Breast epithelium (tissue), 3 donors: ENCODE results near the gene NCR3LG1.

ENCODE experiments used
- CTCF ChIP-seq, 3 donors: fragments of 450-650 bp; IDR thresholded peaks; one replicate each; pipeline ENCODE4 v1.5.1; 2016 to 2017; ENCODE audit warnings: antibody characterized with exemption in 3 of 3, mild to moderate bottlenecking in 3 of 3, moderate library complexity in 3 of 3
- POLR2A ChIP-seq: fragments of 450-650 bp; IDR thresholded peaks from one replicate; pipeline ENCODE4 v1.6.1; 2016; ENCODE audit warnings: antibody characterized with exemption, mild to moderate bottlenecking, moderate library complexity

DNA sequence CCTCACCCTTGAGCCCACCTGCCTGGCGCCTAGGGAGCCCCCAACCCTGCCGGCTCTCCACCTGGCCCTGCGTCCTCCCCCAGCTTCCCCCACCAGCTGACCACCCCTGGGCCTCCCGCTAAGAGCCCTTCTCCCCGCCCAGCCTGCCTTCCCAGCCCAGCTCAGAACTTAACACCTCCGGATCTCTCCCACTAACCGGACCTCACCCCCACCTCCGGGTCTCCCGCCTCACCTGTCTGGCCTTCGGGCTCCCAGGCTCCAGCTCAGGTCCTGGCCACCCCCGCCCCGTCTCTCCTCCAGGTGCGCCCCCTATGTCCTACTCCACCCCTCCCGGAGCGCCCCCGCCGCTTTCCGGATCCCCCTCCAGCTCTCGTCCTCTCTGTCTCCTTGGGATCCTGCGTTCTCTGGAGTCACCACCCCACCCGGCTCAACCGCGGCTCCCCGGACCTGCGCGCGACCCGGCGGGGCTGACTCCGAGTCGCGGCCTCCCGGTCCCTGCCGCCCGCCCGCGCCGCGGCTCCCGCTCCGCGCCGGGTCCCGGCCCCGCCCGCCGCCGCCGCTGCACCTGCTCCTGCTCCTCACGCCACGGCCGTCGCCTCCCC, 37.1 kb downstream of the NCR3LG1 start, which contains the start of gene KCNJ11:
- no peak for TF ChIP-seq CTCF (IDR thresholded peaks at IDR 0.05)
- TF ChIP-seq POLR2A: no peak
